ENCODE data around the gene NT5C3A.
"Not testable (repeated sequence)": the region's sequence is repeated elsewhere in the genome, so short reads cannot be mapped to it uniquely, and the experiment has no call there.

DNA sequence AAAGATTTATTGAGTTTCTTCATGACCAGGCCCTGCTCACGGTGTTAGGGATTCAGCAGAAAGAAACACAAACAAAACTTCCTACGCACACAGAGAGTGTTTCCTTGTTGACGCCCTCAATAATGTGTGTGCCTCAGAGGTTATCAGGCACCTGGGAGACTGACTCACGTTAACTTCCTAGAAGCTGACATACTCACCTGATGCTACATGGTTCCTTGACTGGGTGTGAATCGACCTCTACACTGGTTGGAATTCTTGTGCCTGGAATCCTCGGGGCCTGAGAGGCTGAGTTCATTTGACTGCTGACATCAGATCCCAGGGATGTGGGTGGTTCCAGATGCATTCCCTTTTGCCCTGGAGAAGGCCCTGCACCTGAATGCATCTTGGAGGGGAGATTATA lies 69.8 kb downstream of the NT5C3A start:
- not testable (repeated sequence) for TF ChIP-seq EZH2 (IDR thresholded peaks at IDR 0.05; ENCODE audit: insufficient read depth, poor library complexity, severe bottlenecking); EZH2phosphoT487 (IDR thresholded peaks at IDR 0.05; ENCODE audit: insufficient read depth, low read depth)
